MM.1S (cell line): ENCODE data around the gene DOCK4.

Experiments used
- DNase-seq: peaks from one replicate; pipeline ENCODE4 v3.0.0-alpha.2; 2015
- H2AFZ ChIP-seq: fragments of 300-600 bp; sonication (generic); 2 replicates; pipeline ENCODE4 v1.6.0; 2016; ENCODE audit warnings: antibody characterized with exemption, low read length
- H3F3A ChIP-seq: fragments of 300-600 bp; sonication (generic); 2 replicates; pipeline ENCODE4 v1.6.1; 2016; ENCODE audit warnings: mild to moderate bottlenecking, antibody characterized with exemption, low read length, moderate library complexity, mixed read lengths; ENCODE audit not compliant: insufficient read depth
- H3K27ac ChIP-seq: fragments of 300-600 bp; sonication (generic); 2 replicates; pipeline ENCODE4 v1.5.1; 2016; ENCODE audit warnings: mild to moderate bottlenecking, low read length
- H3K27me3 ChIP-seq: fragments of 300-600 bp; sonication (generic); replicated peaks from 2 replicates; pipeline ENCODE4 v1.6.0; 2016; ENCODE audit warnings: low read length; ENCODE audit not compliant: insufficient read depth
- H3K36me3 ChIP-seq: fragments of 300-600 bp; sonication (generic); replicated peaks from 2 replicates; pipeline ENCODE4 v1.6.1; 2016; ENCODE audit warnings: mild to moderate bottlenecking, low read length, mixed read lengths; ENCODE audit not compliant: insufficient read depth
- H3K4me1 ChIP-seq: fragments of 300-600 bp; sonication (generic); 2 replicates; pipeline ENCODE4 v1.6.1; 2016; ENCODE audit warnings: low read length, mixed read lengths
- H3K4me2 ChIP-seq: fragments of 300-600 bp; sonication (generic); 2 replicates; pipeline ENCODE4 v1.6.0; 2016; ENCODE audit warnings: low read depth, low read length
- H3K4me3 ChIP-seq: fragments of 300-600 bp; sonication (generic); 2 replicates; pipeline ENCODE4 v1.5.1; 2016; ENCODE audit warnings: low read length, mixed read lengths
- H3K79me2 ChIP-seq: fragments of 300-600 bp; sonication (generic); 2 replicates; pipeline ENCODE4 v1.6.1; 2016; ENCODE audit warnings: mixed run types, low read length, mixed read lengths
- H3K9ac ChIP-seq: fragments of 300-600 bp; sonication (generic); 2 replicates; pipeline ENCODE4 v1.6.1; 2016; ENCODE audit warnings: low read length, mixed read lengths
- H3K9me2 ChIP-seq: fragments of 300-600 bp; sonication (generic); replicated peaks from 2 replicates; pipeline ENCODE4 v1.6.1; 2016; ENCODE audit warnings: mild to moderate bottlenecking, low read length, mixed read lengths; ENCODE audit not compliant: insufficient read depth
- H3K9me3 ChIP-seq: fragments of 300-600 bp; sonication (generic); replicated peaks from 2 replicates; pipeline ENCODE4 v1.6.1; 2016; ENCODE audit warnings: mild to moderate bottlenecking, low read length, mixed read lengths; ENCODE audit not compliant: insufficient read depth
- H4K20me1 ChIP-seq: fragments of 300-600 bp; sonication (generic); 2 replicates; pipeline ENCODE4 v1.6.1; 2016; ENCODE audit warnings: mild to moderate bottlenecking, low read length, moderate library complexity, mixed read lengths; ENCODE audit not compliant: insufficient read depth
- EZH2 ChIP-seq: fragments of 300-600 bp; sonication (generic); optimal IDR thresholded peaks from 2 replicates; pipeline ENCODE3; 2017; ENCODE audit warnings: low read depth, mild to moderate bottlenecking, antibody characterized with exemption, low read length, mixed read lengths
- EZH2phosphoT487 ChIP-seq: fragments of 300-600 bp; sonication (generic); IDR thresholded peaks from 2 replicates; pipeline ENCODE4 v1.6.1; 2018; ENCODE audit warnings: antibody characterized with exemption, low read length
- TF ChIP-seq, protein P1 (sequence below): fragments of 300-600 bp; sonication (generic); IDR thresholded peaks from 2 replicates; pipeline ENCODE4 v1.5.1; 2016; ENCODE audit warnings: antibody characterized with exemption, low read length, mixed read lengths

Gene DOCK4

DNA sequence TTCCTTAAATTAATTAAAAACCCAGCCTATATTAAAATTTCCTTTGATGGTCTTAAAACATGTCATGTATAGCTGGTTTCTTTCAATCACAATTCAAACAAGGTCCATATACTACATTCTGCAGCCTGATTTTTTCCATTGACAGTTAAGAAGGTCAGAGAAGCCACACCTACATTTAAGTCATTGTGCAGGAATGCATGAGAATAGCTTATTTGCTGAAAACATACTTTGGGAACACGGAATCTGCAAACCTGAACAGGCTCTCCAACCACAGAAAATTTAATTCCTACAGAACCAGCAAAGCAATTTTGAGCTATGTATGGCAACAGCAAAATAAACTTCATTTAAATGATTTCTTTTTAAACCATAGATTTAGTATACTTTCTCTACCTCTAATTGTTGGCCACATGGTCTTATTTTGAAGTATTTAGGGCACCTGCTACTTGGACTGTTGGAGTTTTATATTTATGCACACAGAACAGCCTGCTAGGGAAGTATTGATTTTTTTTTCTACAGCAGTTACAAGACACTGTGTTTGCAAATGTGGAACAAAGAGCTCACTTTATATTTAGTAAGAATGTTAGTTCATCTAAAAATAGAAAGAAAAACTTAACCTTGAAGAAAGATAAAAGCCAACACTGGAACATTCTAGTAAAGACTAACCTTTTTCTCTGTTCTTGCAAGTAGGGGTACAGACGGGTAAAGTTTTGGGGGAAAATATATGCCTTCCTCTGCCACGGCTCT is 403.0 kb downstream of the DOCK4 start:
- H2AFZ ChIP-seq, result no peak overlapping the region
- TF ChIP-seq, protein P1, sequence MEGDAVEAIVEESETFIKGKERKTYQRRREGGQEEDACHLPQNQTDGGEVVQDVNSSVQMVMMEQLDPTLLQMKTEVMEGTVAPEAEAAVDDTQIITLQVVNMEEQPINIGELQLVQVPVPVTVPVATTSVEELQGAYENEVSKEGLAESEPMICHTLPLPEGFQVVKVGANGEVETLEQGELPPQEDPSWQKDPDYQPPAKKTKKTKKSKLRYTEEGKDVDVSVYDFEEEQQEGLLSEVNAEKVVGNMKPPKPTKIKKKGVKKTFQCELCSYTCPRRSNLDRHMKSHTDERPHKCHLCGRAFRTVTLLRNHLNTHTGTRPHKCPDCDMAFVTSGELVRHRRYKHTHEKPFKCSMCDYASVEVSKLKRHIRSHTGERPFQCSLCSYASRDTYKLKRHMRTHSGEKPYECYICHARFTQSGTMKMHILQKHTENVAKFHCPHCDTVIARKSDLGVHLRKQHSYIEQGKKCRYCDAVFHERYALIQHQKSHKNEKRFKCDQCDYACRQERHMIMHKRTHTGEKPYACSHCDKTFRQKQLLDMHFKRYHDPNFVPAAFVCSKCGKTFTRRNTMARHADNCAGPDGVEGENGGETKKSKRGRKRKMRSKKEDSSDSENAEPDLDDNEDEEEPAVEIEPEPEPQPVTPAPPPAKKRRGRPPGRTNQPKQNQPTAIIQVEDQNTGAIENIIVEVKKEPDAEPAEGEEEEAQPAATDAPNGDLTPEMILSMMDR, result no peak
- TF ChIP-seq EZH2 (no peak), EZH2phosphoT487 (no peak)
- no peaks in the 10 kb centered on the region for H3K36me3 ChIP-seq
- no peak overlapping the region for H3K27ac ChIP-seq
- no peaks in the 10 kb centered on the region for H3K4me1 ChIP-seq
- no peaks in the 10 kb centered on the region for H4K20me1 ChIP-seq
- H3K4me3 ChIP-seq, result no peak overlapping the region
- H3F3A ChIP-seq, result no peaks in the 10 kb centered on the region
- H3K79me2 ChIP-seq, result no peaks in the 10 kb centered on the region
- no peaks in the 10 kb centered on the region for H3K9me2 ChIP-seq
- H3K4me2 ChIP-seq, result no peak overlapping the region
- H3K9ac ChIP-seq, result no peak overlapping the region
- no peaks in the 10 kb centered on the region for H3K27me3 ChIP-seq
- no peak for DNase-seq
- H3K9me3 ChIP-seq, result no peaks in the 10 kb centered on the region

DNA sequence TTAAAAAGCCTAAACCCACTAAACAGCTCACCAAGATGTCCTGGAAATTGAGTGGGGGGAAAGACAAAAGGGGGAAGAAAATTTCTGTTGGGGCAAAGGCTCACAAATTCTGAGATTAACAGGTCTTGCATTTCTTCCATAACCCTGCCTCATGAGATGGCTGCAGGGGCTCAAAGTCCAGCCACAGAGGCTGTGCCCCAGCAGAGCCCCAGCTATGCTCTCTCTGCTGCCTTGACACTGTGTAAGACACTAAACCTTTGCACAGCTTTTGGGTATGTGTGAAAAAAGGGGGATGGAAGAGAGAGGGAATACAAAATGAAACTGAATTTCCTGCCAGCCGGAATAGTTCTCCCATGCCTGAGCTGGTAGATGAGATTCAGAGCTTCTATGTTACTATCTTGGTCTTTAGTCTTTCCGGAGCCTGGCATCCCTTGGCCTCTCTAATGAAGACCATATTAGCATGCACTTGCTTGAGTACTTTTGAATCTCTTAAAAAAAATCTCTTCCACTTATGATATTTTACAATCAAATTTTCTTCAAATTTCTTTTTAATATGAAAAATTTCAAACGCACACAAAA is 403.9 kb downstream of the DOCK4 start:
- no peaks in the 10 kb centered on the region for H3K9me2 ChIP-seq
- no peak overlapping the region for H3K9ac ChIP-seq
- no peak overlapping the region for H2AFZ ChIP-seq
- no peak overlapping the region for H3K4me3 ChIP-seq
- H3K36me3 ChIP-seq, result no peaks in the 10 kb centered on the region
- TF ChIP-seq EZH2 (no peak), EZH2phosphoT487 (no peak)
- TF ChIP-seq, protein P1, result no peak
- no peaks in the 10 kb centered on the region; the same call in 1 of the 2 replicates for H3K9me3 ChIP-seq
- no peaks in the 10 kb centered on the region for H3F3A ChIP-seq
- H3K27me3 ChIP-seq, result no peaks in the 10 kb centered on the region
- H3K27ac ChIP-seq, result no peak overlapping the region
- no peaks in the 10 kb centered on the region for H3K79me2 ChIP-seq
- no peak for DNase-seq
- no peaks in the 10 kb centered on the region for H3K4me1 ChIP-seq
- no peak overlapping the region for H3K4me2 ChIP-seq
- no peaks in the 10 kb centered on the region for H4K20me1 ChIP-seq

DNA sequence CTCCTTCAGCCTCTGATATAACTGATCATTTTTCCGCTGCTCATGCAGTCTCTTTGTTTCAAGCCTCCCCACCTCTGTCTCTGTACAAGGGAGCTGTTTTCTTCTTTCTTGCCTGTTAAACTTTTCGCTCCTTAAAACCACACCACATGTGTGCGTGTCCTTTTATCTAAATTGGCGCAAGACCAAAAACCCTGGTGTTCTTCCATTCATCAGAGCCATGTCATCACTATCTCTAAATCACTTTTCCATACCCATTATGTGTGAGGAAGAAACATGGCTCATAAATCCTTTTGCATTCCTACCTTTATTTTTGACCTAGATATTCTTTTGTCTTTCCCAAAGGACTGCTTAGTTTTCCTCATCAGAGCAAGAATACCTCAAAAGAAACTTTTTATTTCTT is 404.9 kb downstream of the DOCK4 start:
- Histone ChIP-seq H3K27ac (no peak overlapping the region), H3K9me3 (no peaks in the 10 kb centered on the region; the same call in 1 of the 2 replicates), H3K4me3 (no peak overlapping the region), H3K36me3 (no peaks in the 10 kb centered on the region), H2AFZ (no peak overlapping the region), H3K9me2 (no peaks in the 10 kb centered on the region), H3F3A (no peaks in the 10 kb centered on the region), H3K4me1 (no peaks in the 10 kb centered on the region), H3K79me2 (no peaks in the 10 kb centered on the region), H3K27me3 (no peaks in the 10 kb centered on the region), H3K9ac (no peak overlapping the region), H4K20me1 (no peaks in the 10 kb centered on the region), H3K4me2 (no peak overlapping the region)
- no peak for DNase-seq
- TF ChIP-seq EZH2, result no peak
- no peak for TF ChIP-seq EZH2phosphoT487
- TF ChIP-seq, protein P1, result no peak
